ENCODE measurements around the gene LRRC49.

The LRRC49 gene

GRCh38 chr15:70916531-70916930, 23.9 kb downstream of the LRRC49 start:
- peaks cover 13% of the 10 kb centered on the region; the same call in 1 of the 2 replicates for H3K9me3 ChIP-seq (ENCODE audit: insufficient read depth, low read depth, low read length)
- H3K79me2 ChIP-seq (ENCODE audit: insufficient read depth, low read length), result no peaks in the 10 kb centered on the region
- H3K4me2 ChIP-seq (ENCODE audit: low read depth, low read length, poor library complexity, severe bottlenecking), result no peak overlapping the region
- no peak overlapping the region for H3K9ac ChIP-seq (ENCODE audit: low read depth, low read length, poor library complexity, severe bottlenecking)
- no peak overlapping the region for H3K4me3 ChIP-seq (ENCODE audit: low read length, poor library complexity, severe bottlenecking)
- TF ChIP-seq CTCF (conservative IDR thresholded peaks at IDR 0.05; ENCODE audit: low read length), result no peak
- no peak for TF ChIP-seq EZH2phosphoT487 (IDR thresholded peaks at IDR 0.05; ENCODE audit: borderline replicate concordance)
- H2AFZ ChIP-seq (ENCODE audit: low read length), result no peak overlapping the region
- H3F3A ChIP-seq (ENCODE audit: low read depth), result no peaks in the 10 kb centered on the region
- no peaks in the 10 kb centered on the region for H3K9me2 ChIP-seq (replicated peaks; ENCODE audit: low read depth, low read length)
- no peaks in the 10 kb centered on the region for H3K4me1 ChIP-seq (ENCODE audit: insufficient read depth, low read length, poor library complexity, severe bottlenecking)
- H3K36me3 ChIP-seq (ENCODE audit: insufficient read depth, low read length), result no peaks in the 10 kb centered on the region
- no peaks in the 10 kb centered on the region for H3K27me3 ChIP-seq (ENCODE audit: insufficient read depth, low read length, poor library complexity, severe bottlenecking)
- no peaks in the 10 kb centered on the region for H4K20me1 ChIP-seq (ENCODE audit: insufficient read depth, low read length, poor library complexity, severe bottlenecking)

- H3K4me2 ChIP-seq (ENCODE audit: low read depth, low read length, poor library complexity, severe bottlenecking), result no peak overlapping the region
- H3K9me3 ChIP-seq (ENCODE audit: insufficient read depth, low read depth, low read length), result peaks cover 13% of the 10 kb centered on the region; the same call in 1 of the 2 replicates
- H4K20me1 ChIP-seq (ENCODE audit: insufficient read depth, low read length, poor library complexity, severe bottlenecking), result no peaks in the 10 kb centered on the region
- no peaks in the 10 kb centered on the region for H3K79me2 ChIP-seq (ENCODE audit: insufficient read depth, low read length)
- H3K27me3 ChIP-seq (ENCODE audit: insufficient read depth, low read length, poor library complexity, severe bottlenecking), result no peaks in the 10 kb centered on the region
- H3K4me1 ChIP-seq (ENCODE audit: insufficient read depth, low read length, poor library complexity, severe bottlenecking), result no peaks in the 10 kb centered on the region
- H3K9ac ChIP-seq (ENCODE audit: low read depth, low read length, poor library complexity, severe bottlenecking), result no peak overlapping the region
- no peak overlapping the region for H2AFZ ChIP-seq (ENCODE audit: low read length)
- no peak overlapping the region for H3K4me3 ChIP-seq (ENCODE audit: low read length, poor library complexity, severe bottlenecking)
- no peaks in the 10 kb centered on the region for H3K9me2 ChIP-seq (replicated peaks; ENCODE audit: low read depth, low read length)
- TF ChIP-seq CTCF (conservative IDR thresholded peaks at IDR 0.05; ENCODE audit: low read length), result no peak
- no peak for TF ChIP-seq EZH2phosphoT487 (IDR thresholded peaks at IDR 0.05; ENCODE audit: borderline replicate concordance)
- no peaks in the 10 kb centered on the region for H3K36me3 ChIP-seq (ENCODE audit: insufficient read depth, low read length)
- H3F3A ChIP-seq (ENCODE audit: low read depth), result no peaks in the 10 kb centered on the region
Measured at GRCh38 chr15:70917955-70918354, 25.3 kb downstream of the LRRC49 start.

- peak overlapping the region; percentile 28 for H2AFZ ChIP-seq (ENCODE audit: low read length)
- H3K4me2 ChIP-seq (ENCODE audit: low read depth, low read length, poor library complexity, severe bottlenecking), result no peak overlapping the region
- no peaks in the 10 kb centered on the region for H3F3A ChIP-seq (ENCODE audit: low read depth)
- 0 out of 2 replicates have a peak, but pooled peaks cover 4% of the 10 kb centered on the region for H3K36me3 ChIP-seq (ENCODE audit: insufficient read depth, low read length)
- no peaks in the 10 kb centered on the region for H4K20me1 ChIP-seq (ENCODE audit: insufficient read depth, low read length, poor library complexity, severe bottlenecking)
- no peaks in the 10 kb centered on the region for H3K79me2 ChIP-seq (ENCODE audit: insufficient read depth, low read length)
- no peak overlapping the region for H3K4me3 ChIP-seq (ENCODE audit: low read length, poor library complexity, severe bottlenecking)
- H3K9me2 ChIP-seq (replicated peaks; ENCODE audit: low read depth, low read length), result no peaks in the 10 kb centered on the region
- H3K4me1 ChIP-seq (ENCODE audit: insufficient read depth, low read length, poor library complexity, severe bottlenecking), result no peaks in the 10 kb centered on the region
- H3K9ac ChIP-seq (ENCODE audit: low read depth, low read length, poor library complexity, severe bottlenecking), result no peak overlapping the region
- H3K9me3 ChIP-seq (ENCODE audit: insufficient read depth, low read depth, low read length), result peaks cover 39% of the 10 kb centered on the region
- no peak for TF ChIP-seq CTCF (conservative IDR thresholded peaks at IDR 0.05; ENCODE audit: low read length)
- no peak for TF ChIP-seq EZH2phosphoT487 (IDR thresholded peaks at IDR 0.05; ENCODE audit: borderline replicate concordance)
- no peaks in the 10 kb centered on the region for H3K27me3 ChIP-seq (ENCODE audit: insufficient read depth, low read length, poor library complexity, severe bottlenecking)
Measured at GRCh38 chr15:70920981-70921696, 28.5 kb downstream of the LRRC49 start.

All from Loucy (cell line).